Measurements from ENCODE around the gene BACE2. TPM values are rescaled to one million over a fixed set of nuclear protein-coding genes. Genes with fewer than 3 reads are reported as not detected.

BACE2 gene
- total and polyA plus RNA-seq, 2 of the 13 experiments (the other 11 are each of a cell fraction or from before 2014, with no cell fraction given), result 0.07 to 0.11 TPM

- no TSS peak for BruUV-seq (replicated peaks)
- no peak for TF ChIP-seq GATAD2A (CRISPR knock-in tag; IDR thresholded peaks at IDR 0.05)
- TF ChIP-seq GPN1 (CRISPR knock-in tag; IDR thresholded peaks at IDR 0.05; ENCODE audit: borderline replicate concordance), result no peak
- TF ChIP-seq TIGD3 (CRISPR knock-in tag; IDR thresholded peaks at IDR 0.05; ENCODE audit: borderline replicate concordance), result no peak
- TF ChIP-seq ARID5B (CRISPR knock-in tag; IDR thresholded peaks at IDR 0.05), result no peak
- TF ChIP-seq TGIF2 (CRISPR knock-in tag; IDR thresholded peaks at IDR 0.05), result no peak
- TF ChIP-seq ZNF589 (CRISPR knock-in tag; conservative IDR thresholded peaks at IDR 0.05), result no peak
- TF ChIP-seq ZNF614 (CRISPR knock-in tag; IDR thresholded peaks at IDR 0.05; ENCODE audit: borderline replicate concordance), result no peak
- no peak for TF ChIP-seq SNRNP70 (IDR thresholded peaks at IDR 0.05; ENCODE audit: low read depth, low read length)
- TF ChIP-seq HNRNPK (IDR thresholded peaks at IDR 0.05; ENCODE audit: low read depth, low read length, poor library complexity, severe bottlenecking), result no peak
- TF ChIP-seq SNAI1 (CRISPR knock-in tag; IDR thresholded peaks at IDR 0.05; ENCODE audit: borderline replicate concordance), result no peak
- no peak for TF ChIP-seq ZNF282 (IDR thresholded peaks at IDR 0.05; ENCODE audit: partially characterized antibody)
- WGBS (ENCODE audit: low lambda C conversion rate), result 100% methylated on average over 1 of the region's 3 CpGs
- Histone ChIP-seq H3K9ac (ENCODE audit: insufficient read depth, low read depth, low read length) (no peak overlapping the region), H4K20me1 (ENCODE audit: insufficient read depth, low read length) (no peaks in the 10 kb centered on the region), H3K4me1 (ENCODE audit: insufficient read depth, low read length) (no peaks in the 10 kb centered on the region), H3K4me2 (ENCODE audit: low read depth, low read length) (no peak overlapping the region), H3K36me3 (replicated peaks in 1 of 2; ENCODE audit: control insufficient read depth in 1 of 2, insufficient read depth in 2 of 2, low read length in 2 of 2) (no peaks in the 10 kb centered on the region), H3K79me2 (ENCODE audit: insufficient read depth, low read length) (no peaks in the 10 kb centered on the region), H3K9me3 (ENCODE audit: low read length) (no peaks in the 10 kb centered on the region), H3K27ac (ENCODE audit: extremely low read length, insufficient read depth, low read length) (no peak overlapping the region), H3K4me3 (replicated peaks in 1 of 3; ENCODE audit: insufficient read depth in 1 of 3, low read depth in 2 of 3, low read length in 3 of 3) (no peak overlapping the region), H2AFZ (ENCODE audit: low read length) (no peak overlapping the region), H3K27me3 (ENCODE audit: control insufficient read depth in 1 of 2, insufficient read depth in 2 of 2, low read length in 2 of 2) (no peaks in the 10 kb centered on the region; a peak in 1 of 5 replicates)
- FAIRE-seq, result no peak
- intact Hi-C loops (cut with micrococcal nuclease; ENCODE audit: unreplicated experiment) (no loop called here), in situ Hi-C loops (cut with HindIII; ENCODE audit: extremely low pct_ligation_motif_present, low pct_unique_long_range_greater_than_20kb) (no loop called here)
- no peak for DNase-seq (ENCODE audit: low spot score)
- CTCF ChIA-PET (ENCODE audit: low intra/inter-chr PET ratio, low total read pairs), result no interaction called here
- POLR2A ChIA-PET, result no interaction called here
- ATAC-seq, result no peak
These were observed 72.1 kb downstream of the BACE2 start for GRCh38 chr21:41240040-41240439.
